ENCODE results near the gene CCKAR. TPM values are rescaled to one million over a fixed set of nuclear protein-coding genes. Genes with fewer than 3 reads are reported as not detected.
A peak's percentile ranks its signal among the peaks of the same experiment; 100 is the strongest.

The CCKAR gene
- total RNA-seq, 1 experiment from 2014 or later, result not detected

GRCh38 chr4:26524011-26524410 lies 33.7 kb upstream of the CCKAR start:
- Mint-ChIP-seq H3K4me1 (ENCODE audit: insufficient read depth, unreplicated experiment) (peaks cover 14% of the 10 kb centered on the region), H3K27me3 (ENCODE audit: insufficient read depth, unreplicated experiment) (no peaks in the 10 kb centered on the region), H3K9me3 (ENCODE audit: unreplicated experiment) (no peaks in the 10 kb centered on the region), H3K4me3 (ENCODE audit: unreplicated experiment) (no peak overlapping the region), H3K36me3 (ENCODE audit: insufficient read depth, unreplicated experiment) (no peaks in the 10 kb centered on the region), H3K27ac (ENCODE audit: low read depth, unreplicated experiment) (no peak overlapping the region)
- no peak for TF ChIP-seq CTCF (IDR thresholded peaks at IDR 0.05; ENCODE audit: unreplicated experiment)
- no TSS peak for BruUV-seq (replicated peaks)
- CTCF ChIA-PET, result no interaction called here
- DNase-seq (ENCODE audit: unreplicated experiment), result no peak
- intact Hi-C loops (cut with micrococcal nuclease), result no loop called here
- POLR2A ChIA-PET, result no interaction called here

GRCh38 chr4:26522478-26522877 lies 32.2 kb upstream of the CCKAR start:
- Mint-ChIP-seq H3K4me3 (ENCODE audit: unreplicated experiment) (no peak overlapping the region), H3K4me1 (ENCODE audit: insufficient read depth, unreplicated experiment) (peaks cover 14% of the 10 kb centered on the region), H3K36me3 (ENCODE audit: insufficient read depth, unreplicated experiment) (peaks cover 6% of the 10 kb centered on the region), H3K9me3 (ENCODE audit: unreplicated experiment) (no peaks in the 10 kb centered on the region), H3K27me3 (ENCODE audit: insufficient read depth, unreplicated experiment) (no peaks in the 10 kb centered on the region), H3K27ac (ENCODE audit: low read depth, unreplicated experiment) (no peak overlapping the region)
- BruUV-seq (replicated peaks), result no TSS peak
- no peak for TF ChIP-seq CTCF (IDR thresholded peaks at IDR 0.05; ENCODE audit: unreplicated experiment)
- ChIA-PET CTCF (interaction anchor here (0.8 kb wide), 1 partner anchor 20 kb away, joined by 3 read pairs; no protein-coding TSS in a partner anchor), POLR2A (interaction anchor here (0.7 kb wide), 1 partner anchor 718 kb away, joined by 3 read pairs; no protein-coding TSS in a partner anchor)
- intact Hi-C loops (cut with micrococcal nuclease), result no loop called here
- DNase-seq (ENCODE audit: unreplicated experiment), result peak; percentile 33

- no peak for DNase-seq (ENCODE audit: unreplicated experiment)
- Mint-ChIP-seq H3K4me1 (ENCODE audit: insufficient read depth, unreplicated experiment) (peaks cover 14% of the 10 kb centered on the region), H3K9me3 (ENCODE audit: unreplicated experiment) (no peaks in the 10 kb centered on the region), H3K27me3 (ENCODE audit: insufficient read depth, unreplicated experiment) (no peaks in the 10 kb centered on the region), H3K4me3 (ENCODE audit: unreplicated experiment) (no peak overlapping the region), H3K27ac (ENCODE audit: low read depth, unreplicated experiment) (no peak overlapping the region), H3K36me3 (ENCODE audit: insufficient read depth, unreplicated experiment) (peaks cover 6% of the 10 kb centered on the region)
- TF ChIP-seq CTCF (IDR thresholded peaks at IDR 0.05; ENCODE audit: unreplicated experiment), result no peak
- POLR2A ChIA-PET, result no interaction called here
- intact Hi-C loops (cut with micrococcal nuclease), result no loop called here
- no TSS peak for BruUV-seq (replicated peaks)
- CTCF ChIA-PET, result interaction anchor here (1.3 kb wide), 1 partner anchor 49 kb away, joined by 4 read pairs; no protein-coding TSS in a partner anchor
Observed at GRCh38 chr4:26520728-26521450, 30.6 kb upstream of the CCKAR start.

GRCh38 chr4:26515936-26516335 lies 25.7 kb upstream of the CCKAR start:
- TF ChIP-seq CTCF (IDR thresholded peaks at IDR 0.05; ENCODE audit: unreplicated experiment), result no peak
- no peaks in the 10 kb centered on the region for H3K4me1 Mint-ChIP-seq (ENCODE audit: insufficient read depth, unreplicated experiment)
- DNase-seq (ENCODE audit: unreplicated experiment), result no peak
- no peaks in the 10 kb centered on the region for H3K27me3 Mint-ChIP-seq (ENCODE audit: insufficient read depth, unreplicated experiment)
- BruUV-seq (replicated peaks), result no TSS peak
- H3K4me3 Mint-ChIP-seq (ENCODE audit: unreplicated experiment), result no peak overlapping the region
- H3K9me3 Mint-ChIP-seq (ENCODE audit: unreplicated experiment), result peaks cover 6% of the 10 kb centered on the region
- no peak overlapping the region for H3K27ac Mint-ChIP-seq (ENCODE audit: low read depth, unreplicated experiment)
- intact Hi-C loops (cut with micrococcal nuclease), result no loop called here
- H3K36me3 Mint-ChIP-seq (ENCODE audit: insufficient read depth, unreplicated experiment), result peaks cover 6% of the 10 kb centered on the region
- CTCF ChIA-PET, result interaction anchor here (0.6 kb wide), 1 partner anchor 514 kb away, joined by 3 read pairs; no protein-coding TSS in a partner anchor
- POLR2A ChIA-PET, result no interaction called here

Measured in MCF 10A (cell line).